ENCODE results near the gene SLC25A51. TPM values are rescaled to one million over a fixed set of nuclear protein-coding genes. Genes with fewer than 3 reads are reported as not detected.

SLC25A51 gene
- total RNA-seq, 3 donors from 2014 or later (not counting 1 experiment from before 2014, with no cell fraction given) = 22.2 to 35.4 (median 33.7) TPM

DNA sequence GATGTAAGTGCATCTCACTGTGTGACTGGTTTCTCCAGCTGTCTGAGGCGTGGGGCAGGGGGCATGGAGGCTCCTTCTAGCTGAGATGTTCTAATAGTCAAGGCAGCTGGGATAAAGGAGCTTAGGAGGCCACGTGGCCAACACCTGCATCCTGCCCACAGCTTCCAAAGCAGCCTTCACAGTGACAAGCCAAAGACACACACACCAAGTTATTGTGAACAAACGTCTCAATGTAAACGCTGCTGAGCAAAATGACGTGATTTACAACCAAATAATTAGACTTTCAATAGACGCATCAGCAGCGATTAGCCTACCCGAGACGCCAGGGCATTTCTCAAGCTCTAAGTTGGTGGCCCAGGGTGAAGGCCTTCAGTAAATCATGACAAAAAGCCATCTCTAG is 23.2 kb upstream of the SLC25A51 start:
- peaks cover 0 to 3% of the 10 kb centered on the region in 2 donors for H3K4me1 Mint-ChIP-seq
- H3K27ac Mint-ChIP-seq = no peak overlapping the region
- no peaks in the 10 kb centered on the region for H3K4me1 ChIP-seq (ENCODE audit: control insufficient read depth, insufficient read depth, low read length)
- ATAC-seq (no peak), DNase-seq (no peak)
- intact Hi-C loops (cut with micrococcal nuclease) = no loop called here
- H3K4me3 ChIP-seq (ENCODE audit: low read length) = no peak overlapping the region
- no peaks in the 10 kb centered on the region for H3K27me3 ChIP-seq (ENCODE audit: control insufficient read depth, insufficient read depth, low read length)
- no peaks in the 10 kb centered on the region for H3K36me3 Mint-ChIP-seq
- H3K27me3 Mint-ChIP-seq (ENCODE audit: low read depth in 2 of 2) = no peaks in the 10 kb centered on the region
- WGBS (ENCODE audit: insufficient coverage) = 73% methylated on average over 9 of the region's 9 CpGs
- no peak overlapping the region for H3K27ac ChIP-seq (ENCODE audit: low read length)
- no peaks in the 10 kb centered on the region for H3K9me3 ChIP-seq (ENCODE audit: control insufficient read depth, insufficient read depth, low read length)
- H3K9me3 Mint-ChIP-seq = no peaks in the 10 kb centered on the region
- no peaks in the 10 kb centered on the region for H3K36me3 ChIP-seq (ENCODE audit: control insufficient read depth, insufficient read depth, low read length)
- H3K4me3 Mint-ChIP-seq = no peak overlapping the region
- TF ChIP-seq, protein P1, sequence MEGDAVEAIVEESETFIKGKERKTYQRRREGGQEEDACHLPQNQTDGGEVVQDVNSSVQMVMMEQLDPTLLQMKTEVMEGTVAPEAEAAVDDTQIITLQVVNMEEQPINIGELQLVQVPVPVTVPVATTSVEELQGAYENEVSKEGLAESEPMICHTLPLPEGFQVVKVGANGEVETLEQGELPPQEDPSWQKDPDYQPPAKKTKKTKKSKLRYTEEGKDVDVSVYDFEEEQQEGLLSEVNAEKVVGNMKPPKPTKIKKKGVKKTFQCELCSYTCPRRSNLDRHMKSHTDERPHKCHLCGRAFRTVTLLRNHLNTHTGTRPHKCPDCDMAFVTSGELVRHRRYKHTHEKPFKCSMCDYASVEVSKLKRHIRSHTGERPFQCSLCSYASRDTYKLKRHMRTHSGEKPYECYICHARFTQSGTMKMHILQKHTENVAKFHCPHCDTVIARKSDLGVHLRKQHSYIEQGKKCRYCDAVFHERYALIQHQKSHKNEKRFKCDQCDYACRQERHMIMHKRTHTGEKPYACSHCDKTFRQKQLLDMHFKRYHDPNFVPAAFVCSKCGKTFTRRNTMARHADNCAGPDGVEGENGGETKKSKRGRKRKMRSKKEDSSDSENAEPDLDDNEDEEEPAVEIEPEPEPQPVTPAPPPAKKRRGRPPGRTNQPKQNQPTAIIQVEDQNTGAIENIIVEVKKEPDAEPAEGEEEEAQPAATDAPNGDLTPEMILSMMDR (IDR thresholded peaks at IDR 0.05) = no peak

- whole genome bisulfite sequencing (ENCODE audit: insufficient coverage) = 83% methylated on average over 1 of the region's 1 CpG
- intact Hi-C loops (cut with micrococcal nuclease) = no loop called here
- no peaks in the 10 kb centered on the region for H3K27me3 Mint-ChIP-seq (ENCODE audit: low read depth in 2 of 2)
These were observed 22.8 kb upstream of the SLC25A51 start for GRCh38 chr9:37926737-37927118.

DNA sequence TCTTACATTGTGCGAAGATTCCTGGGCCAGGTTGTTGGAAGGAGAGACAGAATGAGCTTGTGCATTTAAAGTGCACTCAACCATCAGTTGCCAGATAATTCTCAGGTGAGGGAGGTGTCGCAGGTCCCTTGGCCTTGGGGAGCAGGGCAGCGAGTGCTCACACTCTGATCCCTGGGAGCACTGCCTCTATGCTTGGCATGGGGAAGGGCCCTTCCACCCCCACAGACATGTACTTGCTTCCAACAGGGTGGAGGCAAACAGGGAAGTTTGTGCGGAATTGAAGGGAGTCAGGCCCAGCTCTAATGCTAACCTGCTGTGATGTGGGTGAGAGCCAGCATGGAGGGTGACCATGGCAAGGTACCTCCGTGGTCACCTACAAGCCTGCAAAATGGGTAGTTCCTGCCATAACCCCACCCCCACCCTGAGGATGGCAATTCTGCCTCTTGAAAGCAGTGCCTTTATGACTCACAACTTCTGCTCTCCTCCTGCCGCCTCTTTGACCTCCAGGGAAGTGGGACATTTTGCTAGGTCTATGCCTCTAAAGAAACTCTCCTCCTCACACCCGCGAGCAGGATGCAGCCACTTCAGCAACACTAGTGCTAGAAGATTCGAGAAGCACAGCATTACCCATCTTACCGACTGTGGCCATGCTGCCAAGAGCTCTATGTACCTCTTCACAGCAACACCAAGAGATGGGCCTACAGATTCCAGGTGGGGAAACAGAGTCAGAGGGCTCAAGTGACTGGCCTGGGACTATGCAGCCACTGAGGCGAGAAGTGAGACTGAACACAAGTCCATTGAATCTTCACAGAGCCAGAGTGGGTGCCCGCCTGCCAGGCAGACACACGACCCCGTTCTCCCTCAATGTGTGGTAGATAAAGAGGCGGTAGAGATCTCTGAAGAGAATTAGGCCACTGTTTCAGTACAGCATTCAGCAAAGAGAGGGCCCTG is 22.1 kb upstream of the SLC25A51 start:
- H3K27me3 Mint-ChIP-seq (ENCODE audit: low read depth in 2 of 2) = no peaks in the 10 kb centered on the region
- H3K4me3 ChIP-seq (ENCODE audit: low read length) = no peak overlapping the region
- no peaks in the 10 kb centered on the region for H3K36me3 Mint-ChIP-seq
- TF ChIP-seq, protein P1 (IDR thresholded peaks at IDR 0.05) = no peak
- H3K4me3 Mint-ChIP-seq = no peak overlapping the region
- H3K27ac Mint-ChIP-seq = no peak overlapping the region
- H3K4me1 ChIP-seq (ENCODE audit: control insufficient read depth, insufficient read depth, low read length) = no peaks in the 10 kb centered on the region
- DNase-seq (no peak), ATAC-seq (no peak)
- intact Hi-C loops (cut with micrococcal nuclease) = no loop called here
- no peak overlapping the region for H3K27ac ChIP-seq (ENCODE audit: low read length)
- H3K9me3 Mint-ChIP-seq = no peaks in the 10 kb centered on the region
- H3K4me1 Mint-ChIP-seq = peaks cover 6 to 10% of the 10 kb centered on the region in 2 donors
- H3K27me3 ChIP-seq (ENCODE audit: control insufficient read depth, insufficient read depth, low read length) = no peaks in the 10 kb centered on the region
- 82% methylated on average over 15 of the region's 15 CpGs for WGBS (ENCODE audit: insufficient coverage)
- no peaks in the 10 kb centered on the region for H3K36me3 ChIP-seq (ENCODE audit: control insufficient read depth, insufficient read depth, low read length)
- no peaks in the 10 kb centered on the region for H3K9me3 ChIP-seq (ENCODE audit: control insufficient read depth, insufficient read depth, low read length)

More at GRCh38 chr9:37926737-37927118, 22.8 kb upstream of the SLC25A51 start:
- no peaks in the 10 kb centered on the region for H3K36me3 ChIP-seq (ENCODE audit: control insufficient read depth, insufficient read depth, low read length)
- H3K27ac Mint-ChIP-seq = no peak overlapping the region
- no peak overlapping the region for H3K27ac ChIP-seq (ENCODE audit: low read length)
- H3K4me1 ChIP-seq (ENCODE audit: control insufficient read depth, insufficient read depth, low read length) = no peaks in the 10 kb centered on the region
- peaks cover 0 to 5% of the 10 kb centered on the region in 2 donors for H3K4me1 Mint-ChIP-seq
- no peaks in the 10 kb centered on the region for H3K9me3 Mint-ChIP-seq
- ATAC-seq (no peak), DNase-seq (no peak)
- TF ChIP-seq, protein P1 (IDR thresholded peaks at IDR 0.05) = no peak
- no peaks in the 10 kb centered on the region for H3K27me3 ChIP-seq (ENCODE audit: control insufficient read depth, insufficient read depth, low read length)
- H3K9me3 ChIP-seq (ENCODE audit: control insufficient read depth, insufficient read depth, low read length) = no peaks in the 10 kb centered on the region
- H3K4me3 Mint-ChIP-seq = no peak overlapping the region
- H3K4me3 ChIP-seq (ENCODE audit: low read length) = no peak overlapping the region
- H3K36me3 Mint-ChIP-seq = no peaks in the 10 kb centered on the region

Measured in natural killer cell (primary cell).